ENCODE results near the gene DESI1.

GRCh38 chr22:41570221-41570620 is 50.6 kb downstream of the DESI1 start:
- TF ChIP-seq CTCF (IDR thresholded peaks at IDR 0.05) = no peak
- no peak for TF ChIP-seq POLR2A (IDR thresholded peaks at IDR 0.05)

Measured in thyroid gland (tissue), 4 donors.